HG03025 (cell line): ENCODE results near the gene GNMT.
"Not testable (repeated sequence)": the region's sequence is repeated elsewhere in the genome, so short reads cannot be mapped to it uniquely, and the experiment has no call there.

Experiments used
- ATAC-seq: cut with Tn5 transposase; IDR thresholded peaks from one replicate; pipeline ENCODE4 v1.9.1; 2021; ENCODE audit warnings: mild to moderate bottlenecking, moderate library complexity; ENCODE audit not compliant: unreplicated experiment, low FRiP score

The GNMT gene

DNA sequence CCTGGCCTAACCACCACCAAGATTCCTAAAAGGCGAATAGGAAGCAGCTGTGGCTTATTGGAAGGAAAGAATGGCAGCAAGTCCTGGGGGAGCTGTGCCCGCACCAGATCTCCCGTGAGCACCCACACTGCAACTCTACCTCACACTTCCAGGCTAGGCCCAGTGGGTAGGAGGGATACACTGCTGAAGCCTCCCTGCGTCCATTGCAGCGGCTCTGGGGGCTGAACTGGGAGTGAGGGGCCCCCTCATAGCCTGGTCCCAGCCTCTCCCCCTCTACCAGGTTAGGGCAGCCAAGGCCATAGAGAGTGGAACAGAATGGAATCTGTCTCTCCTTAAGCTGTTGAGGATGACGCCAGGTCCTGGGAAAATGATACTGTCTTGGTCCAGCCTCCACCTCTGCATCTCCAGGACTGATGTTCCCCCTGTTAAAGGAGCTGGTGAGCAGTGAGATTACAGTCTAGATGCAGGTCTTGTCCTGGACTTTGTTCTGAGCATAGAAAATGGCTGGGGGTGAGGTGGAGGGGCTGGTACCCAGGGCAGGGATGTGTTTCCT is 20.0 kb upstream of the GNMT start:
- no peak for ATAC-seq

DNA sequence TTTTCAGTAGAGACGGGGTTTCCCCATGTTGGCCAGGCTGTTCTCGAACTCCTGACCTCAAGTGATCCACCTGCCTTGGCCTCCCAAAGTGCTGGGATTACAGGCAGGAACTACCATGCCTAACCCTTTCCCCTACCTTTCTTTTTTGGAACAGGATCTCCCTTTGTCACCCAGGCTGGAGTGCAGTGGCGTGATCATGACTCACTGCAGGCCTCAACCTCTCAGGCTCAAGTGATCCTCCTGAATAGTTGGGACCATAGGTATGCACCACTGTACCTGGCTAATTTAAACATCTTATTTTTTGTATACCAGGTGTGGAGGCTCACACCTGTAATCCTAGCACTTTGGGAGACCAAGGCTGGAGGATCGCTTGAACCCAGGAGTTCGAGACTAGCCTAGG is 19.2 kb upstream of the GNMT start:
- ATAC-seq = not testable (repeated sequence)

DNA sequence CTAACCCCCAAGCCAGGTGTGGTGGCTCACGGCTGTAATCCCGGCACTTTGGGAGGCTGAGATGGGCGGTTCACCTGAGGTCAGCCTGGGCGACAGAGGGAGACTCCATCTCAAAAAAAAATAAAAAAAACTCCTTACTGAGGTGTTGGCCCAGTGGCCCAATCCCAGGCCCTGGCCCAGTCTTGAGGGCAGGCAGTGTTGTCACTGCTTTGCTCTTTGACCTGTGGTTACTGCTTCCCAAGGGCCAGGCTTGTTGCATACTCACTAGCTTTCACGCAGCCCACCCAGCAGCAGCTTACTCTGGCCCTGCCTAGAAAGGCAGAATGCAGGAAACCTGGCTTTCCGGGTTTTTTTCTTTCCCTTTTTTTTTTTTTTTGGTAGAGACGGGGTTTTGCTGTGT is 18.1 kb upstream of the GNMT start:
- no peak for ATAC-seq

DNA sequence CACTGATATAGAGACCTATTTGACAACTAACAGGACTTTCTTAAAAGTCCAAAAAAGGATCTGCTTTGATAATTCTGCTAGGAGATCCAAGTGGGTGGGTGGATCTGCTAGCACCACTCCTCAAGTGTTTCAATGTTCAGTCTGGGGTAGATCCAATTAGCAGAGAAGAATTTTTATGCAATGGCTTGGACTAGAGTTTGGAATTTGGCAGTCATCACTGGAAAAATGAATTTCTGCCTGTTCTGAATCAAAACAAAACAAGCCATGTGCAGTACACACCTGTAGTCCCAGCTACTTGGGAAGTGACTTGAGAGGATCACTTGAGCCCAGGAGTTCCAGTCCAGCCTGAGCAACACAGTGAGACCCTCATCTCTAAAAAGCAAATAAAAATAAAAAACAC is 12.6 kb upstream of the GNMT start:
- no peak for ATAC-seq

DNA sequence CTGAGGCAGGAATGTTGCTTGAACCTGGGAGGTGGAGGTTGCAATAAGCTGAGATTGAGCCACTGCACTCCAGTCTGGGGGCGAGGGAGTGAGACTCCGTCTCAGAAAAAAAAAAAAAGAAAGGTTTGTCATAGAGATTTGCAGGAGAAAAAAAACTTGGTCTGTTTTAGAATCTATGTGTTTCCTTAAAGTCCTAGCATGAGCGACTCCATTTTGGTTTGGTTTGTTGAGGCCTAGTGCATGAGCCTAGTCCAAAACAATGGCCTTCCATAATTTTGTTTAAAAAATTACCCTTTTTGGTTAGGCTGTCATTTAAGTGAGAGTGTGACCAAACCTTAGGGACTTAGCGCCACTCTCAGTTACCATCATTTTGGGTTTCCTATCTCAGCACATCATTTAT is 8.2 kb upstream of the GNMT start:
- no peak for ATAC-seq

DNA sequence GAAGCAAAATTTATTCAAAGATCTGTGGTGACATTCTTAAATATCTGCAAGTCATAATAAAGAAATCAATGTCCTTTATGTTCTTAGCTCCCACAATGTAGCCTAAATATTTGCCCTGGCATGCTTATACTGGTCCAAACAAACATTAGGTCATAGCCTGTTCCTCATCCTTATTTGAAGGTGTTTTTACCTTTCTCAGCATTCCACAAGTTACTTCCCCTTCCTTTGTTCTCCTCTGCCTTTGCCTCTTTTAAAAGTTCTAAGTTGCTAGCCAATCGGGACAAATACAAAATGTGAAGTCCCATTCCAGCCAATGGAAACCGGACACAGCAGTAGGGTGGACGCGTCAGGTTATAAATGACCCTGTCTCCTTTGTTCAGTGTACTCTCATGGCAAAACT is 6.1 kb upstream of the GNMT start:
- not testable (repeated sequence) for ATAC-seq

DNA sequence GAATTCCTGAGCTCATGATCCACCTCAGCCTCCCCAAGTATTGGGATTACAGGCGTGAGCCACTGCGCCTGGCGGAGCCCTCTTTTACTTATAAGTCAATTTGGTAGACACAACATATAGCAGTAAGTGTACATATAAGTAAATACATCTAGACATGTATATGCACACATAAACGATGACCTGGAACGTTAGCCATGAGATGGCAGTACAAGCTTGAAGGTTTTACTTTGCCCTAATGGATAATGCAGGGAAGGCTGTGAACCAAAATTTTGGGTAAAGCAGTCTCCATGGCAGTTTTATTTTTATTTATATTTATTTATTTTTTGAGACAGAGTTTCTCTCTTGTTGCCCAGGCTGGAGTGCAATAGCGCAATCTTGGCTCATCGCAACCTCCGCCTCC is 2.4 kb upstream of the GNMT start:
- no peak for ATAC-seq

DNA sequence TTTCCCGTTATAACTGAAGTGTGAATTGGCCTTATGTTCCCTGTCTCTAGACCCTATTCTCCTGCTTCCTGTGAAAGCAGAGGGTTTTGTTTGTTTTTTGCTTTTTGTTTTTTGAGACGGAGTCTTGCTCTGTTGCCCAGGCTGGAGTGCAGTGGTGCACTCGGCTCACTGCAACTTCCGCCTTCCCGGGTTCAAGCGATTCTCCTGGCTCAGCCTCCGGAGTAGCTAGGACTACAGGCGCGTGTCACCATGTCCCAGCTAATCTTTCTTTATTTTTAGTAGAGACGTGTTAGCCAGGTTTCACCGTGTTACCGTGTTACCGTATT is 674 bp upstream of the GNMT start:
- no peak for ATAC-seq

DNA sequence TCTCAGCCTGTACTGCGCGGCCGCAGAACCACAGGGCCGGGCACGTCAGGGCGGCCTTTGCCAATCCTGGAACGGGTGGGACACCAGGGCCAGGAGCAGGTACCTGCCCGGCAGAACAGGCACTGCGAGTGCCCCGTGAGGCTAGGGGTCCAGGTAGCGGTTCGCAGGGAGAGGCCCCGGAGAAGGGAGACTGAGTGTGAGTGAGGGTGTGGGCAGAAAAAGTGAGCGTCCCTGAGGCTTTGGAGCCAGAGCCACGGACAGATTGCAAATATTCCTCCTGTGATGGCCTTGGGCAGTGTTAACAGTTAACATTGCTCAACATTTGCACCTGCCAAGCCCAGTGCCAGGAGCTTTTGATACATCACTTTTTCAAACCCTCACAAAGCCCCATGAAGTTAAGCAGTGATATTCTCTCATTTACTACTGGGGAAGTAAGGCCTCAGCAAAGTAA is 491 bp downstream of the GNMT start:
- no peak for ATAC-seq

DNA sequence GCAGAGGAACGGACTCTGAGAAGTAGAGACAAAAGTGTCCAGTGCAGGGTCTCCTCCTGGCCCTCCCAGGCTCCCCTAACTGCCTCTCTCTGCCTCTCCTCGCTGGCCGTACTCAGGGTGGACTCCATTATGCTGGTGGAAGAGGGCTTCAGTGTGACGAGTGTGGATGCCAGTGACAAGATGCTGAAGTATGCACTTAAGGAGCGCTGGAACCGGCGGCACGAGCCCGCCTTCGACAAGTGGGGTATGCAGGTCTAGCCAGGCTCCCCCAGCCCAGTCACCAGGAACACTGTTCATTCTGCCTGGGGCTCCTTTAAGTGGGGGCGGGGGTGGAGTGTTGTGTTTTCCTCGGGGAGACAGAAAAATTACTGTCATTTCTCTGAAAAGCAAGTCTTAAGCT is 1.5 kb downstream of the GNMT start:
- ATAC-seq = no peak

DNA sequence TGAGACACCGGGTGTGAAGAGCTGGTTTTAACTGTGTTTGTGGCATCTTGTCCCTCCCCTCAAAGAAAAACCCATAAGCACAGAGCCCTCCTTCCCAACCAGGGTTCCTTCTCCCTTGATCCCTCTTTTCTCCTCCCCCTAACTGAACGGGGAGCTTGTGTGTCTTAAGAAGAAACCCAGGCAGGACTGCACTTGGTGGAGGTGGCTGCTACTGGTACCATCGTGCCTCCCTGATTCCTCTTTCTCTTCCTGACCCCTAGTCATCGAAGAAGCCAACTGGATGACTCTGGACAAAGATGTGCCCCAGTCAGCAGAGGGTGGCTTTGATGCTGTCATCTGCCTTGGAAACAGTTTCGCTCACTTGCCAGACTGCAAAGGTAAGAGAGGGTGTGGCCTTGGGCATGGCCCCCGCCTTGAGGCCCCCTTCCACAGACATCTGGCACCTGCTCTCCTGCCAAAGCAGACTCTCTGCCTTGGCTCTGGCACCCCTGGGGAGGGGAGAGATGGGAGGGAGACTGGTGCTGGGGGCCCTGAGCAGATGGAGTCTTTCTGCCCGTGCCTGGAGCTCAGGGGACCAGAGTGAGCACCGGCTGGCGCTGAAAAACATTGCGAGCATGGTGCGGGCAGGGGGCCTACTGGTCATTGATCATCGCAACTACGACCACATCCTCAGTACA is 2.1 kb downstream of the GNMT start:
- ATAC-seq = no peak

DNA sequence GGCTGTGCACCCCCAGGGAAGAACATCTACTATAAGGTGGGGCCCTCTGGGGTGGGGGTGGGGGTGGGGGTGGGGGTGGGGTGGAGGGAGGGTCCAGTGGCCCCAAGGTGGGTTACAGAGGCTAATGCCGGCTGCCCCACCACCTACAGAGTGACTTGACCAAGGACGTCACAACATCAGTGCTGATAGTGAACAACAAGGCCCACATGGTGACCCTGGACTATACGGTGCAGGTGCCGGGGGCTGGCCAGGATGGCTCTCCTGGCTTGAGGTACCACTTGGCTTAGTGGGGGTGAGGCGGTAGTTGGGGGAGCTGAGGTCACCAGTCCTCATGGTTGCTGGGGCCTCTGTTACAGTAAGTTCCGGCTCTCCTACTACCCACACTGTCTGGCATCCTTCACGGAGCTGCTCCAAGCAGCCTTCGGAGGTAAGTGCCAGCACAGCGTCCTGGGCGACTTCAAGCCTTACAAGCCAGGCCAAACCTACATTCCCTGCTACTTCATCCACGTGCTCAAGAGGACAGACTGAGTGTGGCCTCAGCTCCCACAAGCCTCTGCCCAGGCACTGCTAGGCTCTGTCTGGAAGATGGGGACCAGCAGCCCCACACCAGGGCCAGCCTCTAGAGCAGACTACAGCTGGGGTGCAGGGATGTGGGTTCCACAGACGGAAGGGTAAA is 2.8 kb downstream of the GNMT start:
- ATAC-seq = no peak

DNA sequence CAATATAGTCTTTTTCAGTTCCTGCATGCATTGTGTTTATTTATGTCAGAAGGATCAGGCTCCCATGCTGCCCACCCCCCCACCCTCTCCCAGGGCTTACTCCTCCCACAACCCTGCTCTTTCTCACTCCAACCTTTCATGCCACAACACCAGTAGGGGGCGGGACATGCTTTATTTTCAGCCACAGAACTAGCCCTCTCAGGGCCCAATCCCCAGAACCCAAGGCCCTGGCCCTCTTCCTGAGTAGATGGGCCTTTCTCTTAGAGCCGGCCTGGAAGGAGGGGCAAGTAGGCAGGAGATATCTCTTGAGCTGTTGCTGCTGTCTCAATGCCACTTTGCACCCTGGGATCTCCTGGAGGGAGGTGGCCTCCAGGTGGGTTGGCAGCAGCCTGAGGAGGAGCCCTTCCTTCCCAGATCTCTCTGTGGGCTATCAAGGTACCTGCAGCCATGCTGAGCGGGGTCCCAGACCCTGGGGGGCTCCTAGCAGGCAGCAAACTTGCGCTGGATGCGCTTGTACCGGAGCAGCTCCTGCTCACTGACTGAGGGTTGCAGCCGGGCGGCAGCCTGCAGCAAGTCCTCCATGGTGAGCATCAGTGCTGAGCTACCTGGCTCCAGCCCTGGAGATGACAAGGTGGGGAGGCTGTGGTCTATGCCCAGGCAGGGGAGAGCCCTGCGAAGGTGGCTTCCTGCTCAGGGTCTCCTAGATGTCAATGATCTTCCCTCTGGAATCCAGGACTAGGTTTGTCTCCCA is 3.5 kb downstream of the GNMT start:
- ATAC-seq = no peak

DNA sequence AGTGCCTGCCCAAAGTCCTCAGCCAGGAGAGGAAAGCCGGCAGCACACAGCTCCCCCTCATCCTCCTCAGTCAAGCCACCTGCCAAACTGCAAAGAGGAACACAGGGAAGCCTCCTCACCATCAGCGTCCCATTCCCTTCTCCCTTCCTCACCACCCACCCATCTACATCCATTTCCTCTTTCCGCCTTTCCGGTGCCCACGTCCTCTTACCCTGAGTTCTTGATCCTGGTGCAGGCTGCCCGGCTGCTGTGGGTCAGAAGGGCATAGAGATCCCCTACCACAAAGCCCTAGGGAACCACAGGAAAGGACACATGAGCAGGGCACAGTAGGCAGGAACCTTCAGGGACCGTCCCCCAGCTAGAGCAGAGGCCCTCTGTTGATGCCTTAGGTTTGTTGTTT is 6.0 kb downstream of the GNMT start:
- ATAC-seq = no peak

DNA sequence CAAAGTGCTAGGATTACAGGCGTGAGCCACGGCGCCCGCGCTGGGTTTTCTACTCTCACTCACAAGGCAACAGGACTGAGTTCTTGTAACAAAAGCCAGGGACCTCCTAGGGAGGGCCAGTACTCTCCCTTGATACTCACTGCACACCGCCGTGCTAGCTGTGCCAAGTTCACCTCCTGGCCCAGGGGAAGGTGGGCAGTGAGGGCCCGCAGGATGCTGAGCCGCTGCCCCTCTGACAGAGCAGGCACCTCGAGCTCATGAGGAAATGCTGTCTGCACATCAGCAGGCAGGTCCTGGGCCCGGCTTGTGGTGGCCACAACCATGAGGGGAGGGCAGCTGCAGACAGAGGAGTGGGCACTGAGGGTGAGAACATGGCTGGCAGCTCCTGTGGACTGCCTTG is 6.7 kb downstream of the GNMT start:
- no peak for ATAC-seq

DNA sequence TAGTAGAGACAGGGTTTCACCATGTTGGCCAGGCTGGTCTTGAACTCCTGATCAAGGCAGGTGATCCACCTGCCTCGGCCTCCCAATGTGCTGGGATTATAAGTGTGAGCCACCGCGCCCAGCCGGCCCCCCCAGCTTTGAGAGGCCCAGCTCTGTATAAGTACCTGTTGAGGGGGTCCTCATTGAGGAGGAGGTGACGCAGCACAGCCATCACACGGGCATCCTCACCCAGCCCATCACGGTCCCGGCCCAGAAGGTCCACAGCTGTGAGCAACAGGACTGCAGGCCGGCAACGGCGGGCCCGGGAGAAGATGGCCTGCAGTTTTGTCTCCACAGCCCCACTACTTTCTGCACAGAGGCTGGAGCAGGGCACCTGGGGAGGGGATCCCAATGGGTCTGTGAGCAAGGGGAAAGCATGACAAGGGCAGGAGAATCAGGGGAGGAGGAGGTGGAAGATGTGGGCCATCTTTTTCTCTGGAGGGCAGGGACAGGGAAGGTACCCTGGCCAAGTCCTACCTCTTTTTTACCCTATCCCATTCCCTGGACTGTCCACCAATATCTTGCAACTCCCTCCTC is 7.7 kb downstream of the GNMT start:
- no peak for ATAC-seq

DNA sequence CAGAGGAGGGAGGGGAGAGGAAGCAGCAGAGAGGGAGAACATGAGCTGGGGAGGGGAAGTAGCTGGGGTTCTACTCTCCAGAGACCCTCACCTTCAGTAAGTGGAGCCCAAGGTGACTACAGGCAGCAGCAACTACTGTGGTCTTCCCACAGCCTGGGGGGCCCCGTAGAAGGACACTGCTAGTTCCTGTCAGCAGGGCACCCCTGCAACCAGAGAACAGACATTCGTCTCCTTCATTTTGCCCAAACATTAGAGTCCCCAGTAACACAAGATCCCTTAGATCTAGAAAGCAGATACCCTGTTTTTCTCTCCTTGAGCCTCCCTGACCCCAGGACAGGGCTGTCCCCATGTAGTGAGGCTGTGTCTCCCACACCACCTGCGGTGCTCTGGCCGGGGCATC is 8.2 kb downstream of the GNMT start:
- no peak for ATAC-seq

DNA sequence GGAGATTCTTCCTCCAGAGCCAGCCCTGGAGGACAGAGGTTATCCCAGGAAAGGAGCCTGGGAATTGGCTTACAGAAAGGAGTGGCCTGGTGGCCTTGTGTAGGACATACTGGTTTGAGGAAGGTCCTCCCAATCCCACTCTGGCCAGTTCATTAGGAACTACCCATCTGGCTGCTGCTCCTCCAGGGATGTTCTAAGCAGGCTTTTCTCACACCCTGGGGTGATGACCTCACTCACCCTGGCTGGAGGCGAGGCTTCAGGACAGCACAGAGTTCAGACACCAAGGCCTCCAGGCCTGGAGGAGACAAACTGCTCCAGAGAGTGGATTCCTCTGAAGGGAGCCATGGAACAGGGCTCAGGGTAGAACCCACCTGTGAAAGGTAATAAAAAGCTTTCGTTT is 8.9 kb downstream of the GNMT start:
- ATAC-seq = no peak

DNA sequence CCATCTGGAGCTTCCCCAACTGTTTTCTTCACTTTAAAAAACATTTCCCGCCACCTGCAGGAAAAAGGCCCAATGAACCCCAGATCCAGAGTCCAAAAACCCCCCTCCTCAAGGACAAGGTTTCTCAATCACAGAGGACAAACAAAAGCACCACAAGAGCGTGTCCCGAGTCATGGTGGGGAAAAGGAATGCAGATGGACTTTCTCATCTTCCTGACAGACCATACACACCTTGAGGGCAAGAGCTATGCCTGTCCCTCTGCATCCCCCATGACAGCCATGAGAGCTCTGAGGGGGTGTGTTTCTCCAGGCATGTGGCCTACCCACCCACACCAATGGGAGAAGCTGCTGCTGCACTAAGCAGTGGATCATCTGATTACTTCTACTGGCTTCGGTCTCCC is 9.4 kb downstream of the GNMT start:
- no peak for ATAC-seq

DNA sequence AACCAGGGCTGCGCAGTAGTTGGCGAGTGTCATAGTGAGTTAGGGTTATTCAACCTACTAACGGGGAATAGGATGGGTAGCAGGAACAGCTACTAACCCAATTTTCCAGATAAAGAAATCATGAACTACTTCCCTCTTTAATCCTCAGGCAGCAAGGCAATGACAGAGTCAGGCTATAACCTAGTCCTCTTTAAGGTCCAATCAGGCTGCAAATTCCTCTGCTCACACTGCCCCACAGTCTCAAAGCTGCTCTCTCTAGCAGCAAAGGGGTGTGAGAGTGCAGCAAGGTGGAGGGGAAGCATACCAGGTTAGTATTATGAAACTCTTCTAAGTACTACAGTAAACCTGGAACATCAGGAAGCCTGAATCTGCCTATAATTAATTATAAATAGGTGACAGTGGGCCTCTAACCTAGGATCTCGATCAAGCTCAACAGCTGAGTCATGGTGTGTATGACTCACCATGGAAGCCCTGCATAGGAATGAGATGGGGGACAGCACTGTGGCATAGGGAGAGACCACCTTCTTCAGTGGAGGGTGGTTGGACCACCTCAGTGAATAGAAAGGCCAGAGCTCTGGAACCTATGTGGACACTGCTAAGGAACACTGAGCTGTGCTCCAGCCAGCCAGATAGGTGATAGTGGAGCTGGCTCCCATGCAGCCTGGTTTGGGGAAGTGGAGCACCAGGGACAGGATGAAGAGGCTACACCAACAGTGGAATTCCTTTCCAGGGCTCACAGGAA is 10.5 kb downstream of the GNMT start:
- no peak for ATAC-seq
